Measurements from ENCODE around the gene ANKRD40CL. TPM values are rescaled to one million over a fixed set of nuclear protein-coding genes. Genes with fewer than 3 reads are reported as not detected.
"Not testable (repeated sequence)": the region's sequence is repeated elsewhere in the genome, so short reads cannot be mapped to it uniquely, and the experiment has no call there.

Gene ANKRD40CL
- total RNA-seq, 2 experiments from 2014 or later: not detected

DNA sequence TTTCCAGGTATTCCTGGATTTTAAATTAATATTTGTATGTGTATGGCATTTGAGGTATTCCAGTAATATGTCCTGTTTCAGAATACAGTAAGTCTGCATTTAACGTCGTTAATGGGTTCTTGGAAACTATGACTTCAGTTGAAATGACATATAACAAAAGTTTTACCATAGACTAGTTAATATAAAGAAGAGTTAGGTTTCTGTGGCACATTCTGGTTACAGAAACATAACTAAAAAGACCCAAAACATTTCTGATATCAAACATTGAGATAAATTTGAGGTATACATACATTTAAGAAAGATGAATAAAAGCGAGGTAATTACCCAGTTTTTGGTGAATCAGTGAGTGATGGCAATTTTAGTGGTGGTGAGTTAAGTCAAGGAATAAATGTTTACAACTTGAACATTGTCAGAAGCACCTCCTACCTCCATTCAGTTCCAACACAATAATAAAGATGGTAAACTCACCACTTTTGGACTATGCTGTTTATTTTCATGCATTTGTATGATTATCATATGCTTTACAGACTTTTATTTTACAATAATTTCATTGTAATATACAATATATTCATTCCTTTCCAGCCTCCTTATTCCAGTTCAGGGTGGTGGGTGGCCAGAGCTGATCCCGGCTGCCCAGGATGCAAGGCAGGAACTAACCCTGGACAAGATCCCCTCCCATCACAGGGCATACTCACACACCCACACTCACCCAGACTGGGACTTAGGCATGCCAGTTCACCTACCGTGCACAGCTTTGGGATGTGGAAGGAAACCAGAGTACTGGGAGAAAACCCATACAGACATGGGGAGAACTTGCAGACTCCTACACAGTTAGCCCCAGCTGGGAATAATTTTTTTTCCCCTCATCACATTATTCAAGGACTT, 38.2 kb downstream of the ANKRD40CL start:
- Mint-ChIP-seq H3K36me3 (peaks cover 6% of the 10 kb centered on the region), H3K27ac (no peak overlapping the region), H3K4me1 (peaks cover 20% of the 10 kb centered on the region), H3K4me3 (no peak overlapping the region), H3K27me3 (no peaks in the 10 kb centered on the region), H3K9me3 (no peaks in the 10 kb centered on the region)
- POLR2A ChIA-PET: no interaction called here
- no peak for DNase-seq
- no peak for ATAC-seq (ENCODE audit: low read depth)

DNA sequence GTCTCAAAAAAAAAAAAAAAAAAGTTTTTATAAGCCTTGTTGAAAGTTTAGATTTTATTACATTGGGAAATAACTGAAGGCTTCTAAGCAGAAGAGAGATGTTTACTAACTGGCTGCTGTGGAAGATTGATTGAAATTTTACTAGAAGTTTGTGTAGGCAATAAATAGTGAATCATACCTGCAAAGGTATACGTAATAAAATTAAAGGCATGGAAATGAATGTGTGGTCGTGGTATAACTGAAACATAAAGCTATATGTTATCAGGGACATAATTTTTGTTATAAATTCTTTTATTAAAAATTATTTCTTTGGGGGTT, 39.2 kb downstream of the ANKRD40CL start:
- Mint-ChIP-seq H3K36me3 (peaks cover 6% of the 10 kb centered on the region), H3K27ac (no peak overlapping the region), H3K9me3 (no peaks in the 10 kb centered on the region), H3K27me3 (no peaks in the 10 kb centered on the region), H3K4me1 (peaks cover 26% of the 10 kb centered on the region), H3K4me3 (no peak overlapping the region)
- no peak for ATAC-seq (ENCODE audit: low read depth)
- no peak for DNase-seq
- POLR2A ChIA-PET: interaction anchor here (1.3 kb wide), 1 partner anchor 9 kb away, joined by 5 read pairs; the partner anchor contains the start of gene LUC7L3

DNA sequence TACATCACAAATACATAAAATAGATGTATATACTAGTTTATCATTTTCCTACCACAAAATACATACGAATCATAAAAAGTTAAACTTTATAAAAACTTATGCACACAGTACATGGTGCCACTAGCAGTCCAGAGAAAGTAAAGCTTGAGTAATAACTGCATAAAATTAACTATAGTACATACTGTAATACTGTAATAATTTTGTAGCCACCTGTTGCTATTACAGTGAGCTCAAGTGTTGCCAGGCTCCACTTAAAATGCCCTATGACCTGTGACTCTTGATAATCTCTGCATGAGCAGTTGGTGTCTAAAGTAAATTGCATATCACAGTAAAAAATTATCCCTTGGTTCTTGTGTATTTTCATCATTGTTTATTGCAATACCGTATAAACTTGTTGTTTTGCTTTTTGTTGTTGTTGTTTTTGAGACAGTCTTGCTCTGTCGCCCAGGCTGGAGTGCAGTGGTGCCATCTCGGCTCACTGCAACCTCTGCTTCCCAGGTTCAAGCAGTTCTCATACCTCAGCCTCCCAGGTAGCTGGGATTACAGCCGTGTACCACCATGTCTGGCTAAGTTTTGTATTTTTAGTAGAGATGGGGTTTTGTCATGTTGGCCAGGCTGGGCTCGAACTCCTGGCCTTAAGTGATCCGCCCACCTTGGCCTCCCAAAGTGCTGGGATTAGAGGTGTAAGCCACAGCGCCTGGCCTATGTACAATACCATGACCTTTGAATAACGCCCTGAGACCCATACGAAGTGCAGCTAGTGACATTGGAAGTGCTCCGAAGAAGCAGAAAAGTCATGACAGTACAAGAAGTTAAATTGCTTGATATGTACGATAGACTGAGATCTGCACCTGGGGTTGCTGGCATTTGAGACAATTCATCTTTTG, 41.3 kb downstream of the ANKRD40CL start:
- DNase-seq (no peak), ATAC-seq (ENCODE audit: low read depth) (no peak)
- Mint-ChIP-seq H3K9me3 (no peaks in the 10 kb centered on the region), H3K4me1 (peaks cover 28% of the 10 kb centered on the region), H3K4me3 (no peak overlapping the region), H3K27me3 (no peaks in the 10 kb centered on the region), H3K27ac (no peak overlapping the region), H3K36me3 (peaks cover 9% of the 10 kb centered on the region)
- POLR2A ChIA-PET: no interaction called here

DNA sequence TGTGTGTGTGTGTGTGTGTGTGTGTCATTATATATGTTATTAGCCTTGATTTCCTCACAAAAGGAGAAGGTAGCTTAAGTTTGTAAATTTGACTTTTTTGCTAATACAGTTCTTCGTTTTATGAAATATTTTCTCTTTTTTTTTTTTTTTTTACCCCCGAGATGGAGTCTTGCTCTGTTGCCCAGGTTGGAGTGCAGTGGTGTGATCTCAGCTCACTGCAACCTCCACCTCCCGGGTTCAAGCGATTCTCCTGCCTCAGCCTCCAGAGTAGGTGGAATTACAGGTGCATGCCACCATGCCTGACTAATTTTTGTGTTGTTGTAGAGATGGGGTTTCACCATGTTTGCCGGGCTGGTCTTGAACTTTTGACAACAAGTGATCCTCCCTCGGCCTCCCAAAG, 42.7 kb downstream of the ANKRD40CL start:
- H3K27me3 Mint-ChIP-seq; POLR2A ChIA-PET; H3K9me3 Mint-ChIP-seq; H3K4me3 Mint-ChIP-seq; ATAC-seq (ENCODE audit: low read depth); DNase-seq; H3K36me3 Mint-ChIP-seq; H3K27ac Mint-ChIP-seq: not testable (repeated sequence)
- H3K4me1 Mint-ChIP-seq: peaks cover 28% of the 10 kb centered on the region

DNA sequence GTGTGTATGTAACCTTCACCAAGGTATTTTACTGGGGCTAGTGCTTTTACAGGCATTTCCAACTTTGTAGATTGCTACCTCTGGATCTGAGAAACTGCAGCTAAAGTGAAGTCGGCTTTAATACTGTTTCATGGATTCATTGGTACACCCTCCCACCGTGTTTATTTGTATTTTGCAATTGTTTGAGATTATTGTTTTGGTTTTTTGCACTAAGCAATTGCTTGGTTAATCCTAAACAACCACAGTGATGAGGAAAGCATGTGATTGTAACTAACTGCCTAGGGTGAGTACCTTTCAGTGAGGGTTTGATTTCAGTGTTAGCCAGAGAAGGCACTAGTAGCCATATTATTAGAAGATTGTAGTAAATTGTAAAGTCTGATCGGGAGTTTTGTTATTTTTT, 44.6 kb downstream of the ANKRD40CL start:
- Mint-ChIP-seq H3K27ac (no peak overlapping the region), H3K36me3 (peaks cover 9% of the 10 kb centered on the region), H3K27me3 (no peaks in the 10 kb centered on the region), H3K9me3 (no peaks in the 10 kb centered on the region), H3K4me1 (peaks cover 25% of the 10 kb centered on the region), H3K4me3 (peak overlapping the region; percentile 50)
- POLR2A ChIA-PET: no interaction called here
- no peak for DNase-seq
- no peak for ATAC-seq (ENCODE audit: low read depth)

DNA sequence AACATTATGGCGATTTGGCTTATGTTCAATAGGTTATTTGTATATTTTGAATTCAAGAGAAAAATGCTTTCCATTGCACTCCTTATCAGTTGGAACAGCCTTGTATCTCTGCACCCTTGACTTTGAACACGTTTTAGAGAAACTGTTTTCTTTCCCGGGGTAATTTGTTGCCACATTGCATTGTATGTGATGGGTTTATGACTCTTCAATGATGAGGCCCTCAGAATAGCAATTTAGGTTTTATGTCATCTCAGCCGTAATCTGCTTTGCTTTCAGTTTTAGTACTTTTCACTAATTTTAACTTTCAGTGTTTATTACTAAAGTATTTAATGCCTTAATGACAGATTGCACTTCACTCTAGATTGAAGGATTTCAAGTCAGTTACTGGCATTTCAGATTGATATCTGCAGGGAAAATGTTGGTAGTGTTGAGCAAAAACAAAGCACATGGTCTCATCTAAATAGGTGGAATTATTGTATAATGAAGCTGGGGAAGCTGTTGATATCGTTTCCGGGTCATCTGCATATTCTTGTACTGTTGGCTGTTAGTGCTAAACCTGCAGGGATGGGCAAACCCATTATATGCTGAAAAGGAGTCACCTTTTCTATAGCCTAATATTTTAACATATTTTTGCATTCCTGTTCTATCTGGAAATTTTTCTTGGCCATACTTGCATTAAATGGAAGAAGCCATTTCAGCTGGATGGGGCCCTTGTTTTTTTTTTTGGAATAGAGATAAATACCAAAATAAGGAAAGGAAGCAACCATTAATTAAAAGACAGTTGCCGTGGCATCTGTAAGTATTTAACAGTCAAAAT, 45.9 kb downstream of the ANKRD40CL start:
- Mint-ChIP-seq H3K9me3 (no peaks in the 10 kb centered on the region), H3K36me3 (peaks cover 4% of the 10 kb centered on the region), H3K27ac (peak overlapping the region; percentile 99), H3K4me1 (peaks cover 18% of the 10 kb centered on the region), H3K4me3 (peak overlapping the region; percentile 97), H3K27me3 (no peaks in the 10 kb centered on the region)
- no peak for ATAC-seq (ENCODE audit: low read depth)
- DNase-seq: no peak
- POLR2A ChIA-PET: interaction anchor here (0.7 to 1.0 kb wide), 2 partner anchors 13 to 23 kb away, joined by 3 to 4 read pairs; no protein-coding TSS in a partner anchor

DNA sequence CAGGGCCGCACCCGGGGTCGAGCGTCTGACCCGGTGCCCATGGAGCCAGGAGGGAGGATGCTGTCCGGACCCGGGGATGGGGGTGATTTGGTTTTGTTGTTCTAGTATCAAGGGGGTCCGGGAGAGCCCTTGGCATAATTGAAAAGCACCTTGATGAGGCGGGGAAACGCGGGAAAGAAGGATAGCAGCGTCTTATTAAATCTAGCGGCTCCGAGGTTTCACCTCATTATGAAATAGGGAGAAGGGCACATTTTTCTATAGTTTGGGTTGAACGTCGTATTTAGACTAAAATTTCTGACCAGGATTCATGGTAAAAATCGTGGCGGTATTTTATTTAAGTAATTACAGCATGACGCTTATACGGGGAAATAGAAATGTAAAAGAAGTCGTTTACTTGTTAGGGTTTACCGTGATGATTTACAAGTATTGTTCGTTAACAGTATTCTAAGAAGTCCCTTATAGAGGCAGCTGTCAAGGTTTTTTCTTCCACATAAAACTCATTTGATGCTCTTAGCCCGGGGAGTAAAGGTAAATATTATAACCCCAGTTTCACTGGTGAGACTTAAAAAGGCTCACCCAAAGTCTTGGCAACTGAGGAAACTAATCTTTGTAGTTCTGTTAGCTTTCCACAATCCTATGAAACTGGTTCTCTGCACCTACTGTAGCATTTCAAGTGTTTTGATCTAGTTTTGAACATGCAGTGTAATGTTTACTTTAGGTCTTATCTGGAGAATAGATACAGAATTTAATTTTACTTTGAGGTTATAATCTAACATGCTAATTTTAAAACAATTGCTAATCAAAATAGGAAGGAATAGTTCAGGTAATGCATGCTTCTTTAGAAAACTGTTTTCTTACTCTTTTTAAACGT, 47.2 kb downstream of the ANKRD40CL start:
- DNase-seq (no peak), ATAC-seq (ENCODE audit: low read depth) (no peak)
- POLR2A ChIA-PET: interaction anchor here (0.9 to 3.8 kb wide), 9 partner anchors 8 to 400 kb away, joined by 3 to 62 read pairs (median 5); partner anchors contain the start of genes ANKRD40, SPAG9 and TOB1
- Mint-ChIP-seq H3K27me3 (no peaks in the 10 kb centered on the region), H3K4me1 (peaks cover 18% of the 10 kb centered on the region), H3K36me3 (peaks cover 2% of the 10 kb centered on the region), H3K9me3 (no peaks in the 10 kb centered on the region), H3K27ac (peak overlapping the region; percentile 99), H3K4me3 (peak overlapping the region; percentile 97)

DNA sequence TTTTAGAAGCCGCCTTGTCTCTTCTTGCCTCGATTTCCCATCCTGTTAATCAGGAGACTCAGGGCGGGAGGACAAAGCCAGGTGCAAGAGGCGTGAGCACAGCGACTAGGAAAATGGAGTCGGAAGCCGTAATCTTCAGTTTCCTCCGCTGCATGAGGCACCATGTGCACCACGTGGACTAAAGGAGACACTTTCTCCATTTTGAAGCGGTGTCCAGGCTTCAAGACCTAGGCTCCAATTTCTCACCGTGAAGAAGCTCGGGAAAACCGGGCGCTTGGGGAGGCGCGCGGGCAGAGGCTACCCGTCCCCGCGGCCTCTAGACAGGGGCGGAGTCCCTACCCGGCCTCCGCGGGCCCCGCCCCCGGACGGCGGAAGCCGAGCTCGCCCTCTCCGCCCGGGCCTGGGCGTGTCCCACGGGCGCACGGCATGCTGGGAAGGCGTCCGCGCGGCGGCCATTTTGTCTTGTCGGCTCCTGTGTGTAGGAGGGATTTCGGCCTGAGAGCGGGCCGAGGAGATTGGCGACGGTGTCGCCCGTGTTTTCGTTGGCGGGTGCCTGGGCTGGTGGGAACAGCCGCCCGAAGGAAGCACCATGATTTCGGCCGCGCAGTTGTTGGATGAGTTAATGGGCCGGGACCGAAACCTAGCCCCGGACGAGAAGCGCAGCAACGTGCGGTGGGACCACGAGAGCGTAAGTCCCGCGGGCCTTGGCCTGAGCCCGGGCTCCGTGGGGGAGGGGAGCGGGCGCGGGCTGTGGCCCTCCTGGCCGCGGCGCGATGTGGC, 48.0 kb downstream of the ANKRD40CL start, which contains the start of gene LUC7L3:
Gene LUC7L3, plus strand, starts transcription at position 460 of the 780 bp plus-strand sequence. Its CDS starts 130 bp downstream, at position 590.
- DNase-seq: peak; percentile 99
- peaks cover 18% of the 10 kb centered on the region for H3K4me1 Mint-ChIP-seq
- peaks cover 2% of the 10 kb centered on the region for H3K36me3 Mint-ChIP-seq
- peak within 1 kb of the TSS; percentile 97 for H3K4me3 Mint-ChIP-seq
- peak; percentile 90 for ATAC-seq (ENCODE audit: low read depth)
- no peaks in the 10 kb centered on the region for H3K27me3 Mint-ChIP-seq
- POLR2A ChIA-PET: interaction anchor here (0.6 to 3.8 kb wide), 10 partner anchors 9 to 401 kb away, joined by 3 to 62 read pairs (median 5); partner anchors contain the start of genes ANKRD40, SPAG9 and TOB1
- peak within 1 kb of the TSS; percentile 99 for H3K27ac Mint-ChIP-seq
- H3K9me3 Mint-ChIP-seq: no peaks in the 10 kb centered on the region

DNA sequence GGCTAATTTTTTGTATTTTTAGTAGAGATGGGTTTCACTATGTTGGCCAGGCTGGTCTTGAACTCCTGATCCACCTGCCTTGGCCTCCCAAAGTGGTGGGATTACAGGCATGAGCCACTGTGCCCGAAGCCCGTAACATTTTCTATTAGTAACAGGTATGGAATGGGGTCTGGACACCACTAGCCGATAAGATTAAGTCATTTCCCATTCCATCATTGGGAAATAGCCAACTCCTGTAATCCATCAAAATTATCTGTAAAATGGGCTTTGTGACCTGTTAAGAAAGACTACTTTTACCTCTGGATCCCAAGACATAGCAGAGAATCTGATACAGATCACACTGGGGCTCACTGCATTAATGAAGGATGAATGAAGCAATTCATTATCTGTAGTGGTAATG, 51.8 kb downstream of the ANKRD40CL start:
- POLR2A ChIA-PET: no interaction called here
- no peaks in the 10 kb centered on the region for H3K36me3 Mint-ChIP-seq
- H3K27me3 Mint-ChIP-seq: peaks cover 4% of the 10 kb centered on the region
- peaks cover 2% of the 10 kb centered on the region for H3K4me1 Mint-ChIP-seq
- H3K4me3 Mint-ChIP-seq: no peak overlapping the region
- no peaks in the 10 kb centered on the region for H3K9me3 Mint-ChIP-seq
- DNase-seq: no peak
- no peak for ATAC-seq (ENCODE audit: low read depth)
- H3K27ac Mint-ChIP-seq: no peak overlapping the region

DNA sequence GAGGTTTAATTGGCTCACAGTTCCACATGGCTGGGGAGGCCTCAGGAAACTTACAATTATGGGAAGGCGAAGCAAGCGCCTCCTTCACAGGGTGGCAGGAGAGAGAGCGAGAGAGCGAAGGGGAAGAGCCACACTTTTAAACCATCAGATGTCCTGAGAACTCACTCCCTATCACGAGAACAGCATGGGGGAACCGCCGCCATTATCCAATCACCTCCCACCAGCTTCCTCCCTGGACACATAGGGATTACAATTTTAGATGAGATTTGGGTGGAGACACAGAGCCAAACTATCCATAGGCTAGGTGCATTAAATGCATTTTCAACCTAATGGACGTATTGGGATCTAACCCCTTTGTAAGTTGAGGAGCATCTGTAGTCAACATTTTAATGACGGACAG, 54.7 kb downstream of the ANKRD40CL start:
- peaks cover 4% of the 10 kb centered on the region for H3K27me3 Mint-ChIP-seq
- POLR2A ChIA-PET: interaction anchor here (0.6 kb wide), 1 partner anchor 7 kb away, joined by 5 read pairs; no protein-coding TSS in a partner anchor

More for the DNA sequence above, 54.7 kb downstream of the ANKRD40CL start:
- H3K4me1 Mint-ChIP-seq: peaks cover 10% of the 10 kb centered on the region
- no peak for DNase-seq
- no peak for ATAC-seq (ENCODE audit: low read depth)
- H3K27ac Mint-ChIP-seq: no peak overlapping the region
- H3K4me3 Mint-ChIP-seq: no peak overlapping the region
- H3K9me3 Mint-ChIP-seq: no peaks in the 10 kb centered on the region
- H3K36me3 Mint-ChIP-seq: no peaks in the 10 kb centered on the region

Measured in activated naive CD8-positive, alpha-beta T cell treated with anti-CD3 and anti-CD28 coated beads, Interleukin-2, amount 10 ng/mL, durations not matched to agents 7 days and 5 days (primary cell).